Renal pelvis (tissue), 12 donors: ENCODE results near the gene SLC12A4. TPM values are rescaled to one million over a fixed set of nuclear protein-coding genes. Genes with fewer than 3 reads are reported as not detected.
"Not testable (repeated sequence)": the region's sequence is repeated elsewhere in the genome, so short reads cannot be mapped to it uniquely, and the experiment has no call there.

Experiments used
- DNase-seq: peaks from one replicate; pipeline ENCODE4 v3.0.0-alpha.2; 2013
- long read RNA-seq, 16 experiments: transcript quantifications; one replicate each; lab custom pipeline, GENCODE V29; 2026
- polyA plus RNA-seq, 3 donors: library from polyadenylated mRNA; unstranded; fragments of 120-200 nt; gene quantifications; one replicate each; pipeline ENCODE4 v1.2.1, GENCODE V29; 2013; ENCODE audit not compliant: insufficient read length in 3 of 3

SLC12A4 gene
- 10 to 100 TPM; 30.1 to 40.9 (median 40.9) TPM for polyA plus RNA-seq
- long read RNA-seq, donor 1 = 0 reads
- long read RNA-seq, donor 2, full-length matches to known transcripts = 3 of 3 reads
- long read RNA-seq, donor 2, partial matches to known transcripts = 0 of 3 reads
- long read RNA-seq, donor 2, other reads (novel, unspliced or antisense) = 0 of 3 reads
- long read RNA-seq, donor 3, partial matches to known transcripts = 0 of 2 reads
- long read RNA-seq, donor 3, other reads (novel, unspliced or antisense) = 0 of 2 reads
- long read RNA-seq, donor 4, full-length matches to known transcripts = 3 of 8 reads
- long read RNA-seq, donor 4, partial matches to known transcripts = 5 of 8 reads
- long read RNA-seq, donor 4, other reads (novel, unspliced or antisense) = 0 of 8 reads
- long read RNA-seq, donor 5 = 0 reads
- long read RNA-seq, donor 6, partial matches to known transcripts = 14 of 14 reads
- long read RNA-seq, donor 6, other reads (novel, unspliced or antisense) = 0 of 14 reads
- long read RNA-seq, donor 7, full-length matches to known transcripts = 1 of 16 reads
- long read RNA-seq, donor 7, partial matches to known transcripts = 15 of 16 reads
- long read RNA-seq, donor 7, other reads (novel, unspliced or antisense) = 0 of 16 reads
- long read RNA-seq, donor 8, full-length matches to known transcripts = 1 of 12 reads
- long read RNA-seq, donor 8, partial matches to known transcripts = 11 of 12 reads
- long read RNA-seq, donor 8, other reads (novel, unspliced or antisense) = 0 of 12 reads
- long read RNA-seq, donor 9, full-length matches to known transcripts = 3 of 3 reads
- long read RNA-seq, donor 9, partial matches to known transcripts = 0 of 3 reads
- long read RNA-seq, donor 9, other reads (novel, unspliced or antisense) = 0 of 3 reads
- long read RNA-seq, donor 10, full-length matches to known transcripts = 1 of 10 reads
- long read RNA-seq, donor 10, partial matches to known transcripts = 9 of 10 reads
- long read RNA-seq, donor 10, other reads (novel, unspliced or antisense) = 0 of 10 reads
- long read RNA-seq, donor 11, partial matches to known transcripts = 5 of 5 reads
- long read RNA-seq, donor 11, other reads (novel, unspliced or antisense) = 0 of 5 reads
- long read RNA-seq, donor 12, full-length matches to known transcripts = 4 of 9 reads
- long read RNA-seq, donor 12, partial matches to known transcripts = 5 of 9 reads
- long read RNA-seq, donor 12, other reads (novel, unspliced or antisense) = 0 of 9 reads
- long read RNA-seq, donor 13, partial matches to known transcripts = 5 of 7 reads
- long read RNA-seq, donor 13, other reads (novel, unspliced or antisense) = 0 of 7 reads
- long read RNA-seq, donor 14 = 0 reads
- long read RNA-seq, donor 15 = 0 reads
- long read RNA-seq, donor 16, full-length matches to known transcripts = 3 of 3 reads
- long read RNA-seq, donor 16, partial matches to known transcripts = 0 of 3 reads
- long read RNA-seq, donor 16, other reads (novel, unspliced or antisense) = 0 of 3 reads

- DNase-seq = peak; percentile 91
Observed at GRCh38 chr16:67968400-67969253, at the start of gene SLC12A4. Gene SLC12A4 (minus strand): TSS chr16:67968637. CDS start chr16:67968553, 84 bp downstream.

GRCh38 chr16:68015681-68016080 is 47.2 kb upstream of the SLC12A4 start, which contains the start of gene DPEP2NB:
Gene DPEP2NB (minus strand): TSS chr16:68015911. CDS start chr16:68015770, 141 bp downstream.
- DNase-seq = no peak

- no peak for DNase-seq
Observed at GRCh38 chr16:68013440-68013839, 45.0 kb upstream of the SLC12A4 start.

- not testable (repeated sequence) for DNase-seq
Observed at GRCh38 chr16:68009872-68010271, 41.4 kb upstream of the SLC12A4 start.

GRCh38 chr16:68009157-68009735 is 40.8 kb upstream of the SLC12A4 start:
- no peak for DNase-seq

- no peak for DNase-seq
Observed at GRCh38 chr16:68005786-68006286, 37.4 kb upstream of the SLC12A4 start.

GRCh38 chr16:68005211-68005610 is 36.8 kb upstream of the SLC12A4 start:
- DNase-seq = no peak

- DNase-seq = no peak
Observed at GRCh38 chr16:68003031-68003430, 34.6 kb upstream of the SLC12A4 start.

- no peak for DNase-seq
Observed at GRCh38 chr16:68000450-68000849, 32.0 kb upstream of the SLC12A4 start.

- DNase-seq = no peak
Observed at GRCh38 chr16:67999985-68000384, 31.5 kb upstream of the SLC12A4 start.

- DNase-seq = not testable (repeated sequence)
Observed at GRCh38 chr16:67998779-67999688, 30.6 kb upstream of the SLC12A4 start, which contains the start of gene DPEP2. Gene DPEP2 (minus strand): TSS chr16:67999484. CDS start chr16:67993212, 6,272 bp downstream.

GRCh38 chr16:67998231-67998778 is 29.9 kb upstream of the SLC12A4 start:
- DNase-seq = not testable (repeated sequence)

- no peak for DNase-seq
Observed at GRCh38 chr16:67996666-67997065, 28.2 kb upstream of the SLC12A4 start.

- no peak for DNase-seq
Observed at GRCh38 chr16:67995423-67995822, 27.0 kb upstream of the SLC12A4 start.

GRCh38 chr16:67994040-67994408 is 25.6 kb upstream of the SLC12A4 start:
- DNase-seq = not testable (repeated sequence)

- DNase-seq = peak; percentile 58
Observed at GRCh38 chr16:67993207-67994039, 25.0 kb upstream of the SLC12A4 start.

- no peak for DNase-seq
Observed at GRCh38 chr16:67992661-67993206, 24.3 kb upstream of the SLC12A4 start.
